Nephron progenitor cell (in vitro differentiated cells): Measurements from ENCODE around the gene NALF2.
A peak's percentile ranks its signal among the peaks of the same experiment; 100 is the strongest.

ENCODE experiments used
- DNase-seq: peaks from one replicate; pipeline ENCODE4 v3.0.0; 2021
- H3K27ac Mint-ChIP-seq: 2 replicates; pipeline ENCODE4 v1.8.0; 2021; ENCODE audit warnings: mild to moderate bottlenecking, moderate library complexity, mixed read lengths
- H3K27me3 Mint-ChIP-seq: 2 replicates; pipeline ENCODE4 v1.8.0; 2021; ENCODE audit warnings: mild to moderate bottlenecking, low read depth, mixed read lengths; ENCODE audit not compliant: poor library complexity
- H3K36me3 Mint-ChIP-seq: 2 replicates; pipeline ENCODE4 v1.8.0; 2021; ENCODE audit warnings: low read depth, mixed read lengths
- H3K4me1 Mint-ChIP-seq: 2 replicates; pipeline ENCODE4 v1.8.0; 2021; ENCODE audit warnings: mixed read lengths
- H3K4me3 Mint-ChIP-seq: 2 replicates; pipeline ENCODE4 v1.8.0; 2021; ENCODE audit warnings: mild to moderate bottlenecking, moderate library complexity, mixed read lengths
- H3K9me3 Mint-ChIP-seq: 2 replicates; pipeline ENCODE4 v1.8.0; 2021; ENCODE audit warnings: mild to moderate bottlenecking, moderate library complexity, mixed read lengths
- TF ChIP-seq, protein P1 (sequence below): fragments of 200-600 bp; sonication (generic); IDR thresholded peaks from 2 replicates; pipeline ENCODE4 v1.5.0; 2021; ENCODE audit warnings: antibody characterized with exemption

The NALF2 gene

DNA sequence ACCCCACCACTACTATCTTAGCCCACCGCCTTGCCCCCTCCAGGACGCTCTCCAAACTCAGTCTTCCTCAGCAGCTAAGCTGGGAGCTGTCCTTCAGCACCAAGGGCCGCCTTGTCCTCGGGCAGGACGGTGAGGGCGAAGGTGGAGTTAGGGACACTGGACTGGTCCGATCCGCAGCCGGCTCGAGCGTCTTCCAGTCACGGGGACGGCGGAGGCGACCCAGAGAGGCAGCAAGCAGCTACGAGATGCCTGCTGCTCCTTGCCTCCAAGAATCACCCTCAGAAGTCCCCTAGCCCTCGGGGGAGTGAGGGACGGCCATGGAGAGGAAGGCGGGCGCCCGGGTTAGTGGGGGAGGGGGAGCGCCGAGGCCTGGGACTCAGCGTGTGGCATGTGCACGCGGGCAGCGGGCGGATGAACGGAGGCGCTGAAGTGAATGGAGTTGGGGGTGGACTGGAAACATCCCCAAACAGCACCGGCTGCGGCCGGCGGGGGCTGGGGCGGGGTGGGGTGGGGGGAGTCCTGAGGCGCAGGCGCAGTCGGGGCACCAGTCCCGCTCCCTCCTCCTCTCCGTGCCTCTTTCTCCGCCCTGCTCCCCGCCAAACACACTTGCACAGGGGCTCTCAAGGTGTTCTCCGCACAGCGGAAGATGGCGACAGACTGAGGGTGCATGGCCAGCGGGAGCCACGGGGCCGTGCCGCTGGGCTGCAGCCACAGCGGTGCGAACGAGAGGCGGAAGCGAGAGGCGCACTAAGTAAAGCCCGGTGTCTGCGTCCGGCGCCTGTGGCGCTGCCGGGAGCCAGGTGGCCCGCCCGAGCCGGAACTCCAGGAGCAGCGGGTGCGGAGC, at the start of gene NALF2:
TSS of gene NALF2 (plus strand) at position 545 of the 844 bp plus-strand sequence. CDS start 957 bp downstream, outside the sequence.
- no peak within 1 kb of the TSS for H3K27ac Mint-ChIP-seq
- peaks cover 38% of the 10 kb centered on the region for H3K27me3 Mint-ChIP-seq
- H3K4me1 Mint-ChIP-seq: no peaks in the 10 kb centered on the region
- H3K9me3 Mint-ChIP-seq: peaks cover 16% of the 10 kb centered on the region
- TF ChIP-seq, protein P1, sequence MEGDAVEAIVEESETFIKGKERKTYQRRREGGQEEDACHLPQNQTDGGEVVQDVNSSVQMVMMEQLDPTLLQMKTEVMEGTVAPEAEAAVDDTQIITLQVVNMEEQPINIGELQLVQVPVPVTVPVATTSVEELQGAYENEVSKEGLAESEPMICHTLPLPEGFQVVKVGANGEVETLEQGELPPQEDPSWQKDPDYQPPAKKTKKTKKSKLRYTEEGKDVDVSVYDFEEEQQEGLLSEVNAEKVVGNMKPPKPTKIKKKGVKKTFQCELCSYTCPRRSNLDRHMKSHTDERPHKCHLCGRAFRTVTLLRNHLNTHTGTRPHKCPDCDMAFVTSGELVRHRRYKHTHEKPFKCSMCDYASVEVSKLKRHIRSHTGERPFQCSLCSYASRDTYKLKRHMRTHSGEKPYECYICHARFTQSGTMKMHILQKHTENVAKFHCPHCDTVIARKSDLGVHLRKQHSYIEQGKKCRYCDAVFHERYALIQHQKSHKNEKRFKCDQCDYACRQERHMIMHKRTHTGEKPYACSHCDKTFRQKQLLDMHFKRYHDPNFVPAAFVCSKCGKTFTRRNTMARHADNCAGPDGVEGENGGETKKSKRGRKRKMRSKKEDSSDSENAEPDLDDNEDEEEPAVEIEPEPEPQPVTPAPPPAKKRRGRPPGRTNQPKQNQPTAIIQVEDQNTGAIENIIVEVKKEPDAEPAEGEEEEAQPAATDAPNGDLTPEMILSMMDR: peak; percentile 21
- peak; percentile 83 for DNase-seq
- peak within 1 kb of the TSS; percentile 81 for H3K4me3 Mint-ChIP-seq
- H3K36me3 Mint-ChIP-seq: no peaks in the 10 kb centered on the region

DNA sequence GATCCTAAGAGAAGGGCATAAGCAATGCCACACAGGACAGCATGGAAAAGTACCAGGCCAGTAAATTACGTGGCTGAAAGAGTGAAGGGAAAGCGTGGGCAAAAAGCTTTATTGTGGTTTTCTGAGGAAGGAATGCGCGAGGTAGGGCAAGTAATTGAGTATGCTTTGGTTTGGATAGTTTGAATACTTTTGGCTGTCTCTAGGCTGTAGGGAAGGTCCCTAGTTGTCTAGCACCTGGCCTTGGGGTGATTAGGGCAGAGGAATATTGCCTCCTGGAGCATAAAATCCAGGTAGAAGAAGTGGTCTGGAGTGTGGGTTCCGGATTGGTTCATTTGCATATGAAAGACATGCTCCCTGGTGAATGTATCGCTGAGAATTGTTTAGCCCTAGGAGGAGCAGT, 46.4 kb upstream of the NALF2 start:
- DNase-seq: no peak
- no peak overlapping the region for H3K27ac Mint-ChIP-seq
- no peak overlapping the region for H3K4me3 Mint-ChIP-seq
- H3K36me3 Mint-ChIP-seq: no peaks in the 10 kb centered on the region
- H3K9me3 Mint-ChIP-seq: peaks cover 22% of the 10 kb centered on the region
- H3K4me1 Mint-ChIP-seq: no peaks in the 10 kb centered on the region
- TF ChIP-seq, protein P1: no peak
- H3K27me3 Mint-ChIP-seq: peaks cover 2% of the 10 kb centered on the region

DNA sequence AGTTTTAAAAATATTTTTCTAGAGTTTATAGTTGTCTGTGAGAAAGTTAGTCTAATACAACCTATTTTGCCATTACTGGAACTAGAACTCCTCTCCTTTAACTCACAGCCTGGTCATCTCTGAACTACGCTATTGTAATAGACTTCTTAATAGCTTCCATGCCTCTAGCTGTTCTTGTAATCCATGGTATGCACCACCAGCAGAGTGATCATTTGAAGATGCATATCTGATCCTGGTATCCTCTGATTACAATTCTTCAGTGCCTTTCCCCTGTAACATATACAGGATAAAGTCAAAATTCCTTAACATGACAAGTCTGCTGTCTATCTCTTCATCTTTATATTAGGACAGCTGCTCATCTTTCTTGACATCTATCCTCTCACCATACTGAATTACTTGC, 37.6 kb upstream of the NALF2 start:
- Mint-ChIP-seq H3K9me3 (peaks cover 41% of the 10 kb centered on the region), H3K27me3 (peaks cover 4% of the 10 kb centered on the region), H3K36me3 (no peaks in the 10 kb centered on the region), H3K4me3 (no peak overlapping the region), H3K27ac (no peak overlapping the region), H3K4me1 (no peaks in the 10 kb centered on the region)
- TF ChIP-seq, protein P1: no peak
- no peak for DNase-seq

DNA sequence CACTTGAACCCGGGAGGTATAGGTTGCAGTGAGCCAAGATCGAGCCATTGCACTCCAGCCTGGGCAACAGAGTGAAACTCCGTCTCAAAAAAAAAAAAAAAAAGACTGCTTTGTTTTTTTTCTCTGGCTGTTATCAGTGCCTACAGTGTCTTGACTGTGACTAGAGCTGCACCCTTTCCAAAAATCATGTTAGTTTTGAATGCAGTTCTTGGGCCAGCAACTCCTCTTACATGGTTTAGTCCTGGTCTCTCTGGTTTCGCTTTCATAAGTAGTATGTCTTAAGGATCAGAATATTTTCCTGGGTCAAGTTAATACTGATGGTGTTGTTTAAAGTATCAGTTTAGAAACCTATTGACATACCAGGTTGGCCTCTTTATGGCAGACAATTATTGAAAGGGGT, 34.2 kb upstream of the NALF2 start:
- Mint-ChIP-seq H3K4me3 (no peak overlapping the region), H3K27me3 (no peaks in the 10 kb centered on the region), H3K36me3 (no peaks in the 10 kb centered on the region)

DNA sequence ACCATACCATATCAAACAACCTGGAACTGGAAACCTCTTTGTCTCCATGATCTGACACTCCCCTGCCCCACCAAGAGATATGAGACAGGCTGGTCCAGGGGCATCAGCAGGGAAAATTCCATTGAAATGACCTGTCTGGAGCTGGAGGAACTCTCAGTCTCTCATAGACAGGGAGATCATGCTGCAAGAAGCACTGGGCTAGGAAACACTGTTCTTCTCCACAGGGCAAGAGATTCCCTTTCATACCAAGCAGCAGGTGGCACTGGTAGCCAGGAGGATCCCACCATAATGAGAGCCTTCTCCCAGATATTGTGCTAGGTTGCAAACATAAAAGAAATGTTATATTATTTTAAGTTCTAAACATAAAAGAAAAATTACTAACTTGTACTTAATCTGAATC, 14.5 kb upstream of the NALF2 start:
- H3K27ac Mint-ChIP-seq: no peak overlapping the region
- no peak overlapping the region for H3K4me3 Mint-ChIP-seq
- peaks cover 35% of the 10 kb centered on the region for H3K9me3 Mint-ChIP-seq
- H3K4me1 Mint-ChIP-seq: no peaks in the 10 kb centered on the region
- H3K36me3 Mint-ChIP-seq: no peaks in the 10 kb centered on the region
- no peak for DNase-seq
- TF ChIP-seq, protein P1: no peak
- H3K27me3 Mint-ChIP-seq: peaks cover 13% of the 10 kb centered on the region

More for the DNA sequence above, 34.2 kb upstream of the NALF2 start:
- DNase-seq: no peak
- Mint-ChIP-seq H3K9me3 (peaks cover 26% of the 10 kb centered on the region), H3K27ac (no peak overlapping the region), H3K4me1 (no peaks in the 10 kb centered on the region)
- TF ChIP-seq, protein P1: no peak

DNA sequence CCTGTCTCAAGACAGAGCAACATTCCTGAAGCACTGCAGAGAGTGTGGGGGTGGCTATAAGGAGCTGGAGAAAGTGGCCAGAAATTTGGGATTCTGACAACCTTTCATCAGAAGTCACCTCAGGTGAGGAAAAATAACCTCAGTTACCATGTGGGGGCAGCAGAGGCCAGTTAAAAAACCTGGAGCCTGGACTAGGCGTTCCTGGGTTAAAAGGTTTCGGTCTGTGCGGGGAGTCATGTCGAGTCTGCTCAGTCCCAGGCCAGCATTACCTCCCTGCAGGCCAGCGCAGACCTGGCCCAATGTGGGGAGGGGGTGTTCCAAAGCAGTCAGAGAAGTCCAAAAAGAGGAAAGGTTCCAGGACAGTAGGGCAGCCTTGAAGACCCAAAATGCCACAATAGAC, 10.9 kb upstream of the NALF2 start:
- peak; percentile 61 for DNase-seq
- Mint-ChIP-seq H3K9me3 (peaks cover 26% of the 10 kb centered on the region), H3K27me3 (peaks cover 18% of the 10 kb centered on the region), H3K4me1 (no peaks in the 10 kb centered on the region), H3K27ac (no peak overlapping the region), H3K4me3 (no peak overlapping the region), H3K36me3 (no peaks in the 10 kb centered on the region)
- TF ChIP-seq, protein P1: peak; percentile 21
